Fibroblast of mammary gland (primary cell): ENCODE measurements around the gene GRIN2C.
A peak's percentile ranks its signal among the peaks of the same experiment; 100 is the strongest.

Source experiments
- DNase-seq: peaks from one replicate; pipeline ENCODE4 v3.0.0-alpha.2; 2010; ENCODE audit warnings: low read depth
- H3K4me3 ChIP-seq: 2 replicates; pipeline ENCODE4 v1.5.1; 2011; ENCODE audit warnings: low read depth, mild to moderate bottlenecking, low read length, moderate library complexity; ENCODE audit not compliant: control insufficient read depth
- TF ChIP-seq, protein P1 (sequence below): conservative IDR thresholded peaks from 2 replicates; pipeline ENCODE4 v1.5.1; 2011; ENCODE audit warnings: low read depth, low read length, inconsistent platforms; ENCODE audit not compliant: control insufficient read depth, insufficient read depth

GRIN2C gene

DNA sequence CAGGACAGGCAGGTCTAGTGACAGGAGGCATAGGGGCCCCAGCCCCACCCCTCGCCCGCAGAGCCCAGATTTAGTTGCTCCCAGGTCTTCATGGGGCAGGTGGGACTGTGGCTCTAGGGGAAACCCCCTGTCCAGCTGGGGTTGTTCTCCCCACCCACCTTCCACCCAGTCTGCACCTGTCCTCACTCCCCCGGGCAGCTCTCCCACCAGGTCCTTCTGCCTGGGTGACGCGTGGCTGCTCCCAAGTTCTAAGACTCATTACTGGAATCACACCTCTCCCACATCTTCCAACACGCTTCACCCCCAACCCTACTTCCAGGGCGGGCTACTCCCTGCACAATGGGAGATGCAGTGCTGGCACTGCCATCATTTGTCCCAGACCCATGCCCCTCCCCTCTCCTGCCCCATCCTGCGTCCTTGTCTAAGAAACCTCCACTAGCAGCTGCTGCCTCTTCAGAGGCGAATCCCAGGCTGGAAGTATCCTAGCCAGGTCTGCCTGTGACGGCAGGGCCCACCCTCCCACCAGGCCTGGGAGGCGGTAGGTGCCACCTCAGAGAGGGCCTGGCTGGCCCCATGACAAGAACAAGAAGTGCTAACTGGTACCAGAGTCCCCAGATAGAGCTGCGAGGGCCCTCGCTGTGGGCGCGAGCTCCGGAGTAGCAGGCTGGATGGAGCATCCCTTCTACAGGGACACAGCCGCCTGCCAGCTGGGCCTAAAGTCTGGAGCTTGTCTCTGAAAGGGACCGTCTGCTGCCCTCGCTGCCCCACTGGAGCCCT lies 22.8 kb downstream of the GRIN2C start:
- no peak overlapping the region for H3K4me3 ChIP-seq
- TF ChIP-seq, protein P1, sequence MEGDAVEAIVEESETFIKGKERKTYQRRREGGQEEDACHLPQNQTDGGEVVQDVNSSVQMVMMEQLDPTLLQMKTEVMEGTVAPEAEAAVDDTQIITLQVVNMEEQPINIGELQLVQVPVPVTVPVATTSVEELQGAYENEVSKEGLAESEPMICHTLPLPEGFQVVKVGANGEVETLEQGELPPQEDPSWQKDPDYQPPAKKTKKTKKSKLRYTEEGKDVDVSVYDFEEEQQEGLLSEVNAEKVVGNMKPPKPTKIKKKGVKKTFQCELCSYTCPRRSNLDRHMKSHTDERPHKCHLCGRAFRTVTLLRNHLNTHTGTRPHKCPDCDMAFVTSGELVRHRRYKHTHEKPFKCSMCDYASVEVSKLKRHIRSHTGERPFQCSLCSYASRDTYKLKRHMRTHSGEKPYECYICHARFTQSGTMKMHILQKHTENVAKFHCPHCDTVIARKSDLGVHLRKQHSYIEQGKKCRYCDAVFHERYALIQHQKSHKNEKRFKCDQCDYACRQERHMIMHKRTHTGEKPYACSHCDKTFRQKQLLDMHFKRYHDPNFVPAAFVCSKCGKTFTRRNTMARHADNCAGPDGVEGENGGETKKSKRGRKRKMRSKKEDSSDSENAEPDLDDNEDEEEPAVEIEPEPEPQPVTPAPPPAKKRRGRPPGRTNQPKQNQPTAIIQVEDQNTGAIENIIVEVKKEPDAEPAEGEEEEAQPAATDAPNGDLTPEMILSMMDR, result no peak
- DNase-seq, result no peak

DNA sequence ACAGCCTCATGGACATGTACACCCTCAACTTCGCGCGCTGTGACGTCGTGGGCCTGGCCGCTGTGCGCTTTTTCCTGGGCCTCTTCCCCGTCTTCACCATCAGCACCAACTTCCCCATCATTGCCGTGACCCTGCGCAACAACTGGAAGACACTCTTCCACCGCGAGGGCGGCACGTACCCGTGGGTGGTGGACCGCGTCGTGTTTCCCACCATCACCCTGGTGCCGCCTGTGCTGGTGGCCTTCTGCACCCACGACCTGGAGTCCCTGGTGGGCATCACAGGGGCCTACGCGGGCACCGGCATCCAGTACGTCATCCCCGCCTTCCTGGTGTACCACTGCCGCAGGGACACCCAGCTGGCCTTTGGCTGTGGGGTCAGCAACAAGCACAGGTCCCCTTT lies 23.5 kb downstream of the GRIN2C start:
- no peak overlapping the region for H3K4me3 ChIP-seq
- no peak for DNase-seq
- TF ChIP-seq, protein P1, result no peak

DNA sequence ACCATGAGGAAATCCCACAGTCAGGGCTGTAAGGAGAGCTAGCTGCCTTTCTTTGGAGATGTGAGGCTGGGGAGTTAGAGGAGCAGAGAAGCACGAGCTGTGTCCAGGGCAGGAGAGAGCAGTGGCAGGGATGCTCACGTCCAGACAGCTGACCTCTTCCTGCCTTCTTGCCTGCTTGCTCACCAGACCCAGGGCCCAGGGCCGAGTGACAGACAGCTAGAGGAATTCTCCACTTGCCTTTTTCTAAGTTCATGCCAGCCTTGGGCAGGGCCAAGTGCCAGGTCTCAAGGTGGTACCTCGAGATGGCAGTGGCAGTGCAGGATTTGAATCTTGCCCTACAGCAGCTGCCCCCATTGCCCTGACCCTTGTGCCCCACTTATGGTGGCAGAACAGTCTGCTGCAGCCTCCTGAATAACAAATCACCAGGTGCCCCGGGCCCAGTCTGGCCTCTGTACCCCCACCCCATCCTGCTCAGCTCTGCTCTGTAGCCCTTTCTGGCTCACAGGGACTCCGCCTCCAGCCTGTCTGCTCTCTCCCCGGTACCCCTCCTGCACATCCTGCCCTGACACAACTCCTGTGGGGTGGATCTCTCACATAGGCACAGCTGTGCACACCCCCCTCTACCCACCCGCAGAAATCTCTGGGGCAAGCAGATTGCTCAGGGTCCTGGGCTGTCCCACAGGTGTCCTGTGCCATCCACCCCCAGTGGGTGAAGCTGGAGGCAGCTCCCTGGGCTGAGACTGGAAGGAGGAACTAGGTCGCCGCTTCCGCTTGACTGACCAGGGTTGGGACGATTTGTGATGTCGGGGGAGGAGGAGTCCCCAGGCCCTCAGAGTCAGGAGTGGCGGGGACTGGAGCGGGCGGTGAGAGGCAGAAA lies 25.9 kb downstream of the GRIN2C start:
- peak; percentile 5 for DNase-seq
- TF ChIP-seq, protein P1, result no peak
- no peak overlapping the region for H3K4me3 ChIP-seq

DNA sequence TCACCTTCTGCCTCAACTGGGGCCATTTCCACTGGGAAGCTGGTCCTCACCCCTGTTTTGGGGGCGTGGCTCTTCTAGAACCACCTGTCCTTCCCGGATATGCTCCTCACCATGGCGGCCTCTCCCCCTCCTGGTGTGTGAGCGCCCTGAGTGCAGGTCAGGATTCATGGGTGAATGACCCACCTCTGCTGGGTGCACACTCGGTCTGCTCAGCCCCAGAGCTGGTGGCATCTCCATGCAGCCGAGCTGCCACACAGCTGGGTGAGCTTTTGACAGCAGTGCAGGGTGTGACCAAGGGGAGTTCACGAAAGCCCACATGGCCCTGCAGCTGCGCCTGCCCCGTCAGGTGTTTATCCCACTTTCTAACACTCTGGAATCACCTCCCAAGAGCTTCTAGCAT lies 27.3 kb downstream of the GRIN2C start:
- H3K4me3 ChIP-seq, result no peak overlapping the region
- TF ChIP-seq, protein P1, result no peak
- DNase-seq, result no peak

DNA sequence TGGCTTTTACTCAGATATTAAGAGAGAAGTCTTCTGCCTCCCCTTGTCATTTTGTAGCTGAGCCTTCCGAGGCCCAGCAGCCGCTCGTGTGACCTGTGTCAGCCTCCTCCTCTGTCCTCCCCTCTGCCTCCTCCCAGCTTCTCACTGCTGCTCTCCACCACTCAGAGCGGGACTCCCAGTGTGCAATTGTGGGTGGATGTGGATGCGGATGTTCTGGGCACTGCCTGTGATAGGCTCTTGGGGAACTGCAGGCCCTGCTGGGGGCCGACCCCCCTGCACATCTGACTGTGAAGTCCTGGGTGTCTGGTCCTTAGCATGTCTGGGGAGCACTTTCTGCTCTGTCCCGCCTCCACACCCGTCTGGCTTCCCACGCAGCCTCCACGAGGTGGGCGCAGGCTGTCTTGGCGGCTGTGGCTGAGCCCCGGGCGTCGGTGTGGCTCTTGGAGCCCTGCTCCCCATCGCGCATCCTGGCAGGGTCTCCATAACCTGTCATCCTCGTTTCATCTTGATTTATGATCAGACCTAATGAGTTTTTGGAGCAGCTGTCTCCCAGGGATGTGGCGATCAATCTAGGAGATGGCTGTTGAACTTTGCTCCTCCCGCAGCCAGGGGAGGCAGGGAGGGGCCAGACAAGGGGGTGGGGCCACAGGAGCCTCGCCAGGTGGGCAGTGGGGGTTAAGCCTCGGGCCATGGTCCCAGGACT lies 28.1 kb downstream of the GRIN2C start:
- no peak for DNase-seq
- H3K4me3 ChIP-seq, result no peak overlapping the region
- TF ChIP-seq, protein P1, result no peak

DNA sequence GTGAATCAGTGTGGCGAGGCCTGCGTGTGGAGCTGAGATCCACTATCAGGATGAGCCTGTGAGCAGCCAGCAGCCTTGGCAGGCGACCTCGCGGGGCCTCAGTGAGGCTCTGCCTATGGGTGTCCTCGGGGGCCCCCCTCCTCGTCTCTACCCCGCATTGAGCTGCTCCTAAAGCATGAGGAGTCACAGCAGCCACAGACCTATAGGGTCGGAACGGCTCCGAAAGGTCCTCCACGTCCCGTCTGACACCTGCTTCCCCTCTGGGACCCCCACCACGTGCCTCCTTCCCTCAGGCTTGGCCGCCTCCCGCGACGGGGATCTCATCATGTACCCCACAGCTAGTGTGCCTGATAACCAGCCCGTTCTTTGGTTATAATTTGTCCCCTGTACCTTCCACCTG lies 28.8 kb downstream of the GRIN2C start:
- TF ChIP-seq, protein P1, result no peak
- no peak for DNase-seq
- no peak overlapping the region for H3K4me3 ChIP-seq
